ENCODE measurements around the gene CUEDC1. TPM values are rescaled to one million over a fixed set of nuclear protein-coding genes. Genes with fewer than 3 reads are reported as not detected.

CUEDC1 gene
- total RNA-seq, 2 experiments from 2014 or later: 0.29 to 0.40 TPM

GRCh38 chr17:57902117-57902799 lies 53.0 kb downstream of the CUEDC1 start:
- DNase-seq (no peak), ATAC-seq (no peak)
- Mint-ChIP-seq H3K27me3 (no peaks in the 10 kb centered on the region), H3K4me1 (ENCODE audit: low read depth) (peaks cover 5% of the 10 kb centered on the region), H3K27ac (no peak overlapping the region), H3K36me3 (ENCODE audit: low read depth) (no peaks in the 10 kb centered on the region), H3K9me3 (no peaks in the 10 kb centered on the region), H3K4me3 (no peak overlapping the region)
- no peak for TF ChIP-seq CTCF (IDR thresholded peaks at IDR 0.05)
- CTCF ChIA-PET: no interaction called here
- intact Hi-C loops (cut with micrococcal nuclease): no loop called here
- POLR2A ChIA-PET: no interaction called here

DNA sequence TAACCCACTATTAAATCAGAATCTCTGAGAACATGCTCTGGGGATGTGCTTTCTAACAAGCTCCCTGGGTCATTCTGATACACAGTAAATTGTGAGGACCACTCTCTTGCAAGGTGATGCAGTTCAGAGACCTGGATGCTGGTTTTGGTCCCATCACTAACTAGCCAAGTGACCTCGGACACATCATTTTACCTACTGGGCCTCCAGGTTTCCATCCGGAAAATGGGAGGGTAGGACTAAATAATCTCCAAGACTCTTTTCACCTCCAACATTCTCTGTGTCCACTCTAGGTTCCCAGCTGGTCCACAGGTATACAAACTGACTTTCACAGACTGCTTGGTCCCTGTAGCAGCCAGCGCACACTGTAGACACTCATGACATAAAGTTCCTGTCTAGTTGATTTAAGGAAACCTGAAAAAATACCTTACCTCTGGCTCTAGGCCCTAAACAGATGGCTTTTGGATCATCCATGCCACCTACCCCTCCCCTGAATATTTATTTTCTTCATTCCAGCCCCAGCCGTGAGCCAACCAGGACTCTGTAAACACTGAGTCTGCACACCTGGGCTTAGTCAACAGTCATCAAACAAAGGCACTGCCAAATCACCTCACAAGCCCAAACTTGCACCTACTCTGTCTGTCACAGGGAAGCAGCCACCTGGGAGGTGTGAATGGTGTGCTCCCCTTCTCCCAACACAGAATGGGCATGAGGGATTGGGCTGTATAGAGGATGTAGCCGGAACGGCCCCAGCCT lies 54.0 kb downstream of the CUEDC1 start:
- no peak overlapping the region for H3K27ac Mint-ChIP-seq
- peaks cover 5% of the 10 kb centered on the region for H3K4me1 Mint-ChIP-seq (ENCODE audit: low read depth)
- H3K27me3 Mint-ChIP-seq: no peaks in the 10 kb centered on the region
- no peaks in the 10 kb centered on the region for H3K9me3 Mint-ChIP-seq
- no peak overlapping the region for H3K4me3 Mint-ChIP-seq
- no peak for TF ChIP-seq CTCF (IDR thresholded peaks at IDR 0.05)
- ChIA-PET POLR2A (interaction anchor here (1.1 kb wide), 1 partner anchor 97 kb away, joined by 3 read pairs; no protein-coding TSS in a partner anchor), CTCF (interaction anchor here (1.2 to 1.3 kb wide), 2 partner anchors 92 to 212 kb away, joined by 3 read pairs; no protein-coding TSS in a partner anchor)
- no peak for DNase-seq
- intact Hi-C loops (cut with micrococcal nuclease): no loop called here
- no peaks in the 10 kb centered on the region for H3K36me3 Mint-ChIP-seq (ENCODE audit: low read depth)
- ATAC-seq: no peak

DNA sequence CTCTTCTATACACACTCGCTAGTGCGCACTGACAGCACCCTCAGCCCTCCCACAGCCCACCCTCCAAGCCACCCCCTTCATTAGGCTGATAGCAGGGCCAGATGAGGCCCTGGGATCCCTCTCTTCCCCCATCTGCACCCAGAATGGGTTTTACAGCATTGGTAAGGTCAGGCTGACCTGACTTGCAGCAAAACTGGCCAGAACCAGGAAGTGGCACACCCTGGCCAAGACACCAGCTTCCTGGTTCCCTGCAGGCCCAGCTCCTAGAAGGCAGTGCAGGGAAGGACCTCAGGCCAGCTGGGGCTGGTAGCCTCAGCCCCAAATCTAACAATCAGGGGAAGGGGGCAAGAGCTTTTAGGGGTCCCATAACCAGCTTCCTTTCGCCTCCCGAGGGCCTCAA lies 55.4 kb downstream of the CUEDC1 start:
- Mint-ChIP-seq H3K27ac (no peak overlapping the region), H3K4me1 (ENCODE audit: low read depth) (peaks cover 5% of the 10 kb centered on the region), H3K4me3 (no peak overlapping the region), H3K36me3 (ENCODE audit: low read depth) (no peaks in the 10 kb centered on the region), H3K9me3 (no peaks in the 10 kb centered on the region), H3K27me3 (no peaks in the 10 kb centered on the region)
- CTCF ChIA-PET: interaction anchor here (0.5 to 1.2 kb wide), 3 partner anchors 12 to 213 kb away, joined by 3 to 4 read pairs (median 3); no protein-coding TSS in a partner anchor
- POLR2A ChIA-PET: interaction anchor here (0.6 to 0.9 kb wide), 2 partner anchors 56 to 1281 kb away, joined by 3 read pairs; partner anchors contain the start of gene CUEDC1
- no peak for DNase-seq
- ATAC-seq: no peak
- intact Hi-C loops (cut with micrococcal nuclease): no loop called here
- no peak for TF ChIP-seq CTCF (IDR thresholded peaks at IDR 0.05)

DNA sequence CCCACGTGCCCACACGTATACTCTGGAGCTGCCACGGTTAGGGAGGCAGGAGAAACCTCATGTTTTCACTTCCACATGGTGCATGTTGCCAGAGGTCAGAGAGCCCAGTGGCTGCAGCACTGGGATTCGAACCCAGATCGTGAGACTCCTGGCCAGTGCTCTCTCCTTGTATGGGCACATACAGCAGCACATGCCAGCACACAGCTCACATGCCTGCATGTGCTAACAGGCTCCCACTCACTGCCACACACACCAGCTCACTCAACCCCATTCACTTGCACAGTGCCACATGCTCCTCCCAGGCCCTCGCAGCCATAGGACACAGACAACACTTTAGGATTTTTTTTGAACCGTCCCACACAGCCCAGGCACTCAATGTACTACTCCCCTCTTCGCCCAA lies 55.8 kb downstream of the CUEDC1 start:
- H3K9me3 Mint-ChIP-seq: no peaks in the 10 kb centered on the region
- ATAC-seq (no peak), DNase-seq (no peak)
- H3K36me3 Mint-ChIP-seq (ENCODE audit: low read depth): no peaks in the 10 kb centered on the region
- intact Hi-C loops (cut with micrococcal nuclease): no loop called here
- H3K4me3 Mint-ChIP-seq: no peak overlapping the region
- TF ChIP-seq CTCF (IDR thresholded peaks at IDR 0.05): no peak
- ChIA-PET CTCF (interaction anchor here (1.2 kb wide), 1 partner anchor 13 kb away, joined by 4 read pairs; no protein-coding TSS in a partner anchor), POLR2A (interaction anchor here (0.6 to 1.2 kb wide), 2 partner anchors 100 to 1281 kb away, joined by 3 read pairs; no protein-coding TSS in a partner anchor)
- H3K4me1 Mint-ChIP-seq (ENCODE audit: low read depth): peaks cover 5% of the 10 kb centered on the region
- no peaks in the 10 kb centered on the region for H3K27me3 Mint-ChIP-seq
- no peak overlapping the region for H3K27ac Mint-ChIP-seq
